ENCODE results near the gene PEX10.

- TF ChIP-seq, protein P1, sequence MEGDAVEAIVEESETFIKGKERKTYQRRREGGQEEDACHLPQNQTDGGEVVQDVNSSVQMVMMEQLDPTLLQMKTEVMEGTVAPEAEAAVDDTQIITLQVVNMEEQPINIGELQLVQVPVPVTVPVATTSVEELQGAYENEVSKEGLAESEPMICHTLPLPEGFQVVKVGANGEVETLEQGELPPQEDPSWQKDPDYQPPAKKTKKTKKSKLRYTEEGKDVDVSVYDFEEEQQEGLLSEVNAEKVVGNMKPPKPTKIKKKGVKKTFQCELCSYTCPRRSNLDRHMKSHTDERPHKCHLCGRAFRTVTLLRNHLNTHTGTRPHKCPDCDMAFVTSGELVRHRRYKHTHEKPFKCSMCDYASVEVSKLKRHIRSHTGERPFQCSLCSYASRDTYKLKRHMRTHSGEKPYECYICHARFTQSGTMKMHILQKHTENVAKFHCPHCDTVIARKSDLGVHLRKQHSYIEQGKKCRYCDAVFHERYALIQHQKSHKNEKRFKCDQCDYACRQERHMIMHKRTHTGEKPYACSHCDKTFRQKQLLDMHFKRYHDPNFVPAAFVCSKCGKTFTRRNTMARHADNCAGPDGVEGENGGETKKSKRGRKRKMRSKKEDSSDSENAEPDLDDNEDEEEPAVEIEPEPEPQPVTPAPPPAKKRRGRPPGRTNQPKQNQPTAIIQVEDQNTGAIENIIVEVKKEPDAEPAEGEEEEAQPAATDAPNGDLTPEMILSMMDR (IDR thresholded peaks at IDR 0.05 in 4 of 5, conservative IDR thresholded peaks at IDR 0.05 in 1 of 5), result no peak
- TF ChIP-seq POLR2A (IDR thresholded peaks at IDR 0.05), result no peak
These were observed 24.1 kb downstream of the PEX10 start for GRCh38 chr1:2388004-2388913.

Data from gastrocnemius medialis (tissue), 4 donors.